ENCODE data around the gene FAM3A.

DNA sequence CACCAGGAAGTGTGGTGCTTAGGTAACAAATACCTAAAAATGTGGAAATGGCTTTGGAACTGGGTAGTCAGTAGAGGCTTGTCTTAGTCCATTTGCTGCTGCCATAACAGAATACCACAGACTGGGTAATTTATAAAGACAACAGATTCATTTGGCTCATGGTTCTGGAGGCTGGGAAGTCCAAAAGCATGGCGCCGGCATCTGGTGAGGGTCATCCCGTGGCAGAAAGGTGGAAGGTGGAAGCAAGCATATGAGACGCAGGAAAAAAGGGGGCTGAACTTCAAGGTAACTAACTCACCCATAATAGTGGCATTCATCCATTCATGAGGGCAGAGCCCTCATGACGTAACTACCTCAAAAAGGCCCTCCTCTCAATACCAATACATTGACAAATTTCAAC is 6.6 kb downstream of the FAM3A start:
- TF ChIP-seq, protein P1, sequence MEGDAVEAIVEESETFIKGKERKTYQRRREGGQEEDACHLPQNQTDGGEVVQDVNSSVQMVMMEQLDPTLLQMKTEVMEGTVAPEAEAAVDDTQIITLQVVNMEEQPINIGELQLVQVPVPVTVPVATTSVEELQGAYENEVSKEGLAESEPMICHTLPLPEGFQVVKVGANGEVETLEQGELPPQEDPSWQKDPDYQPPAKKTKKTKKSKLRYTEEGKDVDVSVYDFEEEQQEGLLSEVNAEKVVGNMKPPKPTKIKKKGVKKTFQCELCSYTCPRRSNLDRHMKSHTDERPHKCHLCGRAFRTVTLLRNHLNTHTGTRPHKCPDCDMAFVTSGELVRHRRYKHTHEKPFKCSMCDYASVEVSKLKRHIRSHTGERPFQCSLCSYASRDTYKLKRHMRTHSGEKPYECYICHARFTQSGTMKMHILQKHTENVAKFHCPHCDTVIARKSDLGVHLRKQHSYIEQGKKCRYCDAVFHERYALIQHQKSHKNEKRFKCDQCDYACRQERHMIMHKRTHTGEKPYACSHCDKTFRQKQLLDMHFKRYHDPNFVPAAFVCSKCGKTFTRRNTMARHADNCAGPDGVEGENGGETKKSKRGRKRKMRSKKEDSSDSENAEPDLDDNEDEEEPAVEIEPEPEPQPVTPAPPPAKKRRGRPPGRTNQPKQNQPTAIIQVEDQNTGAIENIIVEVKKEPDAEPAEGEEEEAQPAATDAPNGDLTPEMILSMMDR (IDR thresholded peaks at IDR 0.05): no peak
- TF ChIP-seq POLR2A (IDR thresholded peaks at IDR 0.05) (no peak), POLR2AphosphoS5 (IDR thresholded peaks at IDR 0.05) (no peak)
